Activated CD8-positive, alpha-beta T cell treated with anti-CD3 and anti-CD28 coated beads for 36 hours (primary cell): Measurements from ENCODE around the gene PMS1. TPM values are rescaled to one million over a fixed set of nuclear protein-coding genes. Genes with fewer than 3 reads are reported as not detected.

Experiments used
- ATAC-seq: fragments of 200-7000 bp; cut with Tn5 transposase; one replicate; pipeline ENCODE4 v1.10.0; 2021; ENCODE audit warnings: mild to moderate bottlenecking, moderate library complexity
- CTCF ChIA-PET: fragments of 350-600 bp; sonication (Branson Sonifier 250); formaldehyde crosslinking; loops from one replicate; lab custom pipeline; 2021; ENCODE audit warnings: antibody characterized with exemption; lab: Charles Lee
- POLR2A ChIA-PET: fragments of 350-600 bp; sonication (Branson Sonifier 250); formaldehyde crosslinking; loops from one replicate; lab custom pipeline; 2021; ENCODE audit warnings: antibody characterized with exemption; lab: Charles Lee
- DNase-seq: peaks from one replicate; pipeline ENCODE4 v3.0.0-alpha.2; 2020
- H3K27ac Mint-ChIP-seq: one replicate; pipeline ENCODE4 v1.8.0; 2021; ENCODE audit warnings: mild to moderate bottlenecking, mixed read lengths
- H3K27me3 Mint-ChIP-seq: one replicate; pipeline ENCODE4 v1.8.0; 2021; ENCODE audit warnings: mixed read lengths
- H3K36me3 Mint-ChIP-seq: one replicate; pipeline ENCODE4 v1.8.0; 2021; ENCODE audit warnings: low read depth, mixed read lengths
- H3K4me1 Mint-ChIP-seq: one replicate; pipeline ENCODE4 v1.8.0; 2021; ENCODE audit warnings: low read depth, mixed read lengths
- H3K4me3 Mint-ChIP-seq: one replicate; pipeline ENCODE4 v1.8.0; 2021; ENCODE audit warnings: mild to moderate bottlenecking, moderate library complexity, mixed read lengths
- H3K9me3 Mint-ChIP-seq: one replicate; pipeline ENCODE4 v1.8.0; 2021; ENCODE audit warnings: mixed read lengths
- intact Hi-C: fragments of 100-400 bp; cut with micrococcal nuclease; formaldehyde crosslinking; loops from one replicate; pipeline ENCODE4 v1.10.0; 2022
- total RNA-seq, 2 experiments: library from RNA; stranded (reverse); gene quantifications; one replicate each; pipeline ENCODE4 v1.2.3, GENCODE V29; 2021
- TF ChIP-seq, protein P1 (sequence below): fragments of 200-600 bp; IDR thresholded peaks from one replicate; pipeline ENCODE4 v1.8.0; 2022; ENCODE audit warnings: antibody characterized with exemption, mild to moderate bottlenecking

Gene PMS1
- total RNA-seq, 2 experiments from 2014 or later, result 44.3 to 58.5 TPM

GRCh38 chr2:189762551-189763298, 21.5 kb upstream of the PMS1 start, which contains the start of gene OSGEPL1:
Gene OSGEPL1, minus strand, starts transcription at chr2:189762792. Its CDS starts 1,152 bp downstream, at chr2:189761640.
- ChIA-PET CTCF (interaction anchor here (0.5 to 4.5 kb wide), 26 partner anchors 9 to 1524 kb away, joined by 3 to 59 read pairs (median 4); partner anchors contain the start of genes ANKAR, ASNSD1, HIBCH and ORMDL1), POLR2A (interaction anchor here (0.5 to 2.5 kb wide), 19 partner anchors 11 to 484 kb away, joined by 3 to 22 read pairs (median 4); partner anchors contain the start of genes ASNSD1, ORMDL1 and PMS1)
- Mint-ChIP-seq H3K27ac (peak within 1 kb of the TSS; percentile 99), H3K9me3 (no peaks in the 10 kb centered on the region), H3K4me3 (peak within 1 kb of the TSS; percentile 97), H3K4me1 (peaks cover 12% of the 10 kb centered on the region), H3K36me3 (peaks cover 25% of the 10 kb centered on the region), H3K27me3 (no peaks in the 10 kb centered on the region)
- intact Hi-C loops, result loop anchor here (2.0 kb wide), 2 partner anchors 20 to 100 kb away; no protein-coding TSS in a partner anchor
- TF ChIP-seq, protein P1, sequence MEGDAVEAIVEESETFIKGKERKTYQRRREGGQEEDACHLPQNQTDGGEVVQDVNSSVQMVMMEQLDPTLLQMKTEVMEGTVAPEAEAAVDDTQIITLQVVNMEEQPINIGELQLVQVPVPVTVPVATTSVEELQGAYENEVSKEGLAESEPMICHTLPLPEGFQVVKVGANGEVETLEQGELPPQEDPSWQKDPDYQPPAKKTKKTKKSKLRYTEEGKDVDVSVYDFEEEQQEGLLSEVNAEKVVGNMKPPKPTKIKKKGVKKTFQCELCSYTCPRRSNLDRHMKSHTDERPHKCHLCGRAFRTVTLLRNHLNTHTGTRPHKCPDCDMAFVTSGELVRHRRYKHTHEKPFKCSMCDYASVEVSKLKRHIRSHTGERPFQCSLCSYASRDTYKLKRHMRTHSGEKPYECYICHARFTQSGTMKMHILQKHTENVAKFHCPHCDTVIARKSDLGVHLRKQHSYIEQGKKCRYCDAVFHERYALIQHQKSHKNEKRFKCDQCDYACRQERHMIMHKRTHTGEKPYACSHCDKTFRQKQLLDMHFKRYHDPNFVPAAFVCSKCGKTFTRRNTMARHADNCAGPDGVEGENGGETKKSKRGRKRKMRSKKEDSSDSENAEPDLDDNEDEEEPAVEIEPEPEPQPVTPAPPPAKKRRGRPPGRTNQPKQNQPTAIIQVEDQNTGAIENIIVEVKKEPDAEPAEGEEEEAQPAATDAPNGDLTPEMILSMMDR, result peak; percentile 51
- peak; percentile 95 for ATAC-seq
- peak; percentile 97 for DNase-seq

- intact Hi-C loops, result loop anchor here (2.0 kb wide), 2 partner anchors 19 to 101 kb away; no protein-coding TSS in a partner anchor
- CTCF ChIA-PET, result interaction anchor here (0.8 to 4.5 kb wide), 8 partner anchors 11 to 104 kb away, joined by 3 to 59 read pairs (median 10); partner anchors contain the start of gene ASNSD1
- Mint-ChIP-seq H3K27me3 (no peaks in the 10 kb centered on the region), H3K4me1 (peaks cover 12% of the 10 kb centered on the region), H3K36me3 (peaks cover 18% of the 10 kb centered on the region), H3K9me3 (no peaks in the 10 kb centered on the region), H3K4me3 (peak overlapping the region; percentile 97), H3K27ac (peak overlapping the region; percentile 2)
- no peak for DNase-seq
- POLR2A ChIA-PET, result interaction anchor here (0.8 to 2.5 kb wide), 6 partner anchors 10 to 321 kb away, joined by 3 to 22 read pairs (median 10); partner anchors contain the start of genes ASNSD1, ORMDL1 and PMS1
- TF ChIP-seq, protein P1, result no peak
- ATAC-seq, result no peak
These were observed 20.2 kb upstream of the PMS1 start for GRCh38 chr2:189763908-189764661.

- no peak overlapping the region for H3K27ac Mint-ChIP-seq
- peaks cover 31% of the 10 kb centered on the region for H3K36me3 Mint-ChIP-seq
- no peak overlapping the region for H3K4me3 Mint-ChIP-seq
- intact Hi-C loops, result no loop called here
- DNase-seq (no peak), ATAC-seq (no peak)
- TF ChIP-seq, protein P1, result no peak
- ChIA-PET CTCF (interaction anchor here (1.3 kb wide), 1 partner anchor 8 kb away, joined by 8 read pairs; the partner anchor contains the start of gene OSGEPL1), POLR2A (interaction anchor here (1.1 to 5.7 kb wide), 2 partner anchors 8 to 13 kb away, joined by 3 to 22 read pairs; partner anchors contain the start of genes ORMDL1, OSGEPL1 and PMS1)
- H3K4me1 Mint-ChIP-seq, result no peaks in the 10 kb centered on the region
- H3K9me3 Mint-ChIP-seq, result no peaks in the 10 kb centered on the region
- H3K27me3 Mint-ChIP-seq, result no peaks in the 10 kb centered on the region
These were observed 13.5 kb upstream of the PMS1 start for GRCh38 chr2:189770590-189771322.

DNA sequence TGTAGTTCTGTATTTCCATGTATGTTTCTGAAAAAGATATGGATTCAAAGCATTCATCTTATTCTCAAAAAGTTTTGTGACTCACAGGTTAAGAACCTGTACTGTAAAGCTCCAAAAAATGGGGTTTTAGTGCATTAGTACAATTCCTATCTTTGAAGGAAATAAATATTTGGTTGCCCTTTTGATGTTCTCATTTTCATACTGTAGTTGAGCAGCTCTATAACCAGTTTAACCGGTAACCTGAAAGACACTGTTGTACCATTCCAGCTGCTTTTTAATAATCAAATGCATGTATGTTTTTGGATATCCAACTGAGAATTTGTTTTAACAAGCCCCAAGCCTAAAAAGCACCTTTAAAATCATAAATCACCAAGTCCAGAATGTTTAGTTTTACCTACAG, 12.0 kb upstream of the PMS1 start:
- Mint-ChIP-seq H3K27ac (no peak overlapping the region), H3K4me3 (no peak overlapping the region), H3K36me3 (peaks cover 25% of the 10 kb centered on the region), H3K4me1 (peaks cover 2% of the 10 kb centered on the region), H3K27me3 (no peaks in the 10 kb centered on the region), H3K9me3 (no peaks in the 10 kb centered on the region)
- ChIA-PET CTCF (interaction anchor here (0.9 to 1.4 kb wide), 3 partner anchors 9 to 22 kb away, joined by 3 to 8 read pairs (median 3); partner anchors contain the start of genes ORMDL1, OSGEPL1 and PMS1), POLR2A (interaction anchor here (1.1 to 5.7 kb wide), 3 partner anchors 9 to 110 kb away, joined by 3 to 22 read pairs (median 3); partner anchors contain the start of genes ORMDL1, OSGEPL1 and PMS1)
- DNase-seq, result no peak
- ATAC-seq, result no peak
- intact Hi-C loops, result no loop called here
- TF ChIP-seq, protein P1, result no peak
